Gastrocnemius medialis (tissue), 4 donors: ENCODE results near the gene CST9L.

Experiments
- CTCF ChIP-seq, 5 experiments: fragments of 450-650 bp in 3 of 5; fragments of 200-600 bp in 2 of 5; sonication (generic) in 2 of 5; IDR thresholded peaks in 4 of 5; conservative IDR thresholded peaks in 1 of 5; 1 replicate in 4 of 5; 2 replicates in 1 of 5; pipeline ENCODE4 v1.5.1; 2016 to 2019; ENCODE audit warnings: antibody characterized with exemption in 5 of 5, mild to moderate bottlenecking in 3 of 5, moderate library complexity in 3 of 5
- POLR2A ChIP-seq, 2 donors: fragments of 450-650 bp; IDR thresholded peaks; one replicate each; pipeline ENCODE4 v1.6.1; 2017; ENCODE audit warnings: antibody characterized with exemption in 2 of 2, mild to moderate bottlenecking in 2 of 2, moderate library complexity in 2 of 2

DNA sequence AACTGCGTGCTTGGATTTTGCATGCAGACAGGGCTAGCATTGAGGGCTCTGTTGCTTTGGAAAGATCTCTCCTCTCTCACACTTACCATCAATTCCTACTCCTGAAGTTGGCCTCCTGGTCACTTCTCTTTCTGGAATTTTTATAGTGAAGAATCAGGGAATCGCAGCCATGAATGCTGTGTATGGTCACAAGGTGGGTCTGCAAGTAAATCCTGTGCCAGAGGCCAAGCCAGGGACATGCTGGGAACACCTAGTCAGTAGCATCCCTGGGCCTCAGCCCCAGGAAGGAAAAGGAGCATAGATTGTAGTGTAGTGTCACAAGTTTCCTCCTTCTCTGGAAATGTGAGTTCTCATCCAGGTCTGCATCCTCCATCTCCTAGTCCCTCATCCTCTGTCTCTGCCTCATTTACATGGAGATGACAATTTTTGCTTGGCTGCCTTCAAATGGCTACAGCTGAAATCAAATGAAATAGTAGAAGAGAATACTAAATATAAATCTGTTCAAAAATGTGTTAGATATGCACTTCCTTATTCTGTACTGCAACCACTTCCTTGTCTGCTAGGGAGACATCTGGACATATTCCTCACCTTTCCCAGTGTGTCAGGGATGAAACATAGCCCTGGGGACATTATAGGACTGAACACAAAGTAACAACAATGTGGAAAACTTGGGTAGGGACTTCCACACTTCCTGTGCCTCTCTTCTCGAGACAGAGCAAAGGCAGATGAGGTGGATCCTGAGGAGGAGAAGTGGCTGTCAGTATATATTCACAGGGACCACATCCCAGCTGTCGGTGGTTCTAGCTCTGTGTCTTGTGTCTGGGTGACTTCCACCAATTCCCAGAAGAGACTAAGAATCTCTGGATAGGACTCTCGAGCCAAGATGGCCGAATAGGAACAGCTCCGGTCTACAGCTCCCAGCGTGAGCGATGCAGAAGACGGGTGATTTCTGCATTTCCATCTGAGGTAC is 20.4 kb upstream of the CST9L start:
- TF ChIP-seq POLR2A (IDR thresholded peaks at IDR 0.05) (no peak), CTCF (IDR thresholded peaks at IDR 0.05 in 4 of 5, conservative IDR thresholded peaks at IDR 0.05 in 1 of 5) (no peak)
